CD14-positive monocyte (primary cell): ENCODE measurements around the gene KAZN. TPM values are rescaled to one million over a fixed set of nuclear protein-coding genes. Genes with fewer than 3 reads are reported as not detected.

Experiments used
- DNase-seq, 3 donors: peaks; one replicate each; pipeline ENCODE4 v3.0.0-alpha.2; 2011 to 2022
- H2AFZ ChIP-seq: 2 replicates; pipeline ENCODE4 v1.6.0; 2012; ENCODE audit warnings: mild to moderate bottlenecking, low read depth, low read length, inconsistent platforms; ENCODE audit not compliant: insufficient read depth, poor library complexity, severe bottlenecking
- H3K27ac ChIP-seq, 2 donors: 1 replicate in 1 of 2; 2 replicates in 1 of 2; pipeline ENCODE4 v1.5.1; 2012 to 2013; ENCODE audit warnings: low read length in 2 of 2, control low read depth in 1 of 2, inconsistent platforms in 1 of 2, low read depth in 1 of 2, mild to moderate bottlenecking in 1 of 2
- H3K27me3 ChIP-seq, 2 donors: one replicate each; pipeline versions ENCODE4 v1.6.0 to v1.6.1; 2011 to 2013; ENCODE audit warnings: low read length in 2 of 2; ENCODE audit not compliant: control insufficient read depth in 2 of 2, insufficient read depth in 2 of 2
- H3K36me3 ChIP-seq, 2 donors: replicated peaks in 1 of 2; 1 replicate in 1 of 2; 2 replicates in 1 of 2; pipeline versions ENCODE4 v1.5.1 to v1.6.1; 2012 to 2013; ENCODE audit warnings: low read length in 2 of 2, control low read depth in 1 of 2, inconsistent platforms in 1 of 2, mild to moderate bottlenecking in 1 of 2; ENCODE audit not compliant: insufficient read depth in 2 of 2, control insufficient read depth in 1 of 2
- H3K4me1 ChIP-seq, 2 donors: 1 replicate in 1 of 2; 2 replicates in 1 of 2; pipeline versions ENCODE4 v1.5.1 to v1.6.1; 2012 to 2013; ENCODE audit warnings: low read length in 2 of 2, control low read depth in 1 of 2, inconsistent platforms in 1 of 2, mild to moderate bottlenecking in 1 of 2, moderate library complexity in 1 of 2; ENCODE audit not compliant: insufficient read depth in 2 of 2, control insufficient read depth in 1 of 2
- H3K4me2 ChIP-seq: replicated peaks from 2 replicates; pipeline ENCODE3; 2012; ENCODE audit warnings: low read length, moderate library complexity, mild to moderate bottlenecking; ENCODE audit not compliant: poor library complexity, severe bottlenecking; ENCODE audit errors: extremely low read depth
- H3K4me3 ChIP-seq, 3 experiments: fragments of 200-600 bp in 1 of 3; sonication (generic) in 1 of 3; replicated peaks in 1 of 3; 1 replicate in 2 of 3; 2 replicates in 1 of 3; pipeline ENCODE4 v1.5.1; 2011 to 2013; ENCODE audit warnings: low read length in 3 of 3, mild to moderate bottlenecking in 3 of 3, control low read depth in 2 of 3, low read depth in 2 of 3, inconsistent platforms in 1 of 3, moderate library complexity in 1 of 3
- H3K79me2 ChIP-seq: 2 replicates; pipeline ENCODE4 v1.6.0; 2012; ENCODE audit warnings: mild to moderate bottlenecking, control low read depth, inconsistent platforms, low read length, moderate library complexity; ENCODE audit not compliant: insufficient read depth
- H3K9ac ChIP-seq: 2 replicates; pipeline ENCODE4 v1.6.0; 2017; ENCODE audit warnings: low read length, mild to moderate bottlenecking; ENCODE audit not compliant: insufficient read depth, poor library complexity, severe bottlenecking
- H3K9me3 ChIP-seq, 2 donors: replicated peaks in 1 of 2; 1 replicate in 1 of 2; 2 replicates in 1 of 2; pipeline versions ENCODE4 v1.5.1 to v1.6.1; 2012 to 2013; ENCODE audit warnings: low read length in 2 of 2, control low read depth in 1 of 2; ENCODE audit not compliant: control insufficient read depth in 1 of 2, insufficient read depth in 1 of 2
- H4K20me1 ChIP-seq: 2 replicates; pipeline ENCODE4 v1.6.0; 2012; ENCODE audit warnings: mild to moderate bottlenecking, low read length, control low read depth, moderate library complexity; ENCODE audit not compliant: insufficient read depth
- H3K27ac Mint-ChIP-seq, 7 donors: one replicate each; pipeline ENCODE4 v1.8.0; 2020; ENCODE audit warnings: mild to moderate bottlenecking in 7 of 7, mixed read lengths in 7 of 7, moderate library complexity in 6 of 7, inconsistent platforms in 2 of 7
- H3K27me3 Mint-ChIP-seq, 3 donors: one replicate each; pipeline ENCODE4 v1.8.0; 2021 to 2022; ENCODE audit warnings: low read depth in 3 of 3, mild to moderate bottlenecking in 3 of 3, mixed read lengths in 3 of 3, moderate library complexity in 3 of 3, inconsistent platforms in 1 of 3
- H3K36me3 Mint-ChIP-seq, 2 donors: one replicate each; pipeline ENCODE4 v1.8.0; 2020; ENCODE audit warnings: mixed read lengths in 2 of 2, inconsistent platforms in 1 of 2, mild to moderate bottlenecking in 1 of 2
- H3K4me1 Mint-ChIP-seq: one replicate; pipeline ENCODE4 v1.8.0; 2020; ENCODE audit warnings: mild to moderate bottlenecking, mixed read lengths
- H3K4me3 Mint-ChIP-seq, 2 donors: one replicate each; pipeline ENCODE4 v1.8.0; 2020; ENCODE audit warnings: mild to moderate bottlenecking in 2 of 2, mixed read lengths in 2 of 2, moderate library complexity in 1 of 2
- H3K9me3 Mint-ChIP-seq, 7 donors: one replicate each; pipeline ENCODE4 v1.8.0; 2020 to 2022; ENCODE audit warnings: mixed read lengths in 7 of 7, mild to moderate bottlenecking in 6 of 7, moderate library complexity in 6 of 7, inconsistent platforms in 2 of 7
- WGBS: methylation state at CpG from one replicate; pipeline ENCODE4 v1.1.5; 2013; ENCODE audit warnings: missing lambda C conversion rate; ENCODE audit not compliant: insufficient coverage; 5-methylcytosine and 5-hydroxymethylcytosine counted together
- intact Hi-C, 2 donors: fragments of 100-400 bp; cut with micrococcal nuclease; formaldehyde crosslinking; loops; one replicate each; pipeline versions ENCODE4 v1.15.0 to v1.15.1; 2023
- polyA plus RNA-seq, 3 donors: library from polyadenylated mRNA; depleted of rRNA in 1 of 3; unstranded in 2 of 3; stranded (reverse) in 1 of 3; fragments of 300-500 nt in 2 of 3; fragments of >200 nt in 1 of 3; fragmentation: Illumina TruSeq in 2 of 3; gene quantifications; 1 replicate in 2 of 3; 2 replicates in 1 of 3; pipeline ENCODE4 v1.2.3, GENCODE V29; 2012 to 2021
- TF ChIP-seq, protein P1 (sequence below): fragments of 200-600 bp; IDR thresholded peaks from one replicate; pipeline ENCODE4 v1.8.0; 2022; ENCODE audit warnings: antibody characterized with exemption, mild to moderate bottlenecking

KAZN gene
- polyA plus RNA-seq, 3 donors: not detected

DNA sequence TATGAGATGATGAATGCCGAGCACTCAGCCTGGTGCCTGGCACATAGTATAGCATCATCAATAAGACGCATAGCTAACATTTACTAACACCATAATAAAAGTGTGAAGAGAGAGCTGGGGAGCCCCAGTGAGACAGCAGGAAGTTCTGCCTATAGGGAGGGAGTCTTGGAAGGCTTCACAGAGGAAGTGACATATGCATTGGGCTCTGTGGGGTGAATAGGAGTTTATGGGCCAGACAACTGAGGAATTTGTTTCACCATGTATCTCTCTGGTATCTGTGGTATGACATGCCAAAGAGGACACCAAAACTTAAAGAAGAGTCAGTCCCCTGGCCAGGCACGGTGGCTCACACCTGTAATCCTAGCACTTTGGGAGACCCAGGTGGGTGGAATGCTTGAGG, 436.8 kb downstream of the KAZN start:
- WGBS: no CpG with 5 or more reads among the region's 3 CpGs
- no peaks in the 10 kb centered on the region for H3K79me2 ChIP-seq
- Mint-ChIP-seq H3K4me1 (no peaks in the 10 kb centered on the region), H3K9me3 (no peaks in the 10 kb centered on the region), H3K36me3 (no peaks in the 10 kb centered on the region), H3K27me3 (peaks cover 0 to 3% (median 1%) of the 10 kb centered on the region in 3 donors), H3K4me3 (no peak overlapping the region), H3K27ac (no peak overlapping the region)
- TF ChIP-seq, protein P1, sequence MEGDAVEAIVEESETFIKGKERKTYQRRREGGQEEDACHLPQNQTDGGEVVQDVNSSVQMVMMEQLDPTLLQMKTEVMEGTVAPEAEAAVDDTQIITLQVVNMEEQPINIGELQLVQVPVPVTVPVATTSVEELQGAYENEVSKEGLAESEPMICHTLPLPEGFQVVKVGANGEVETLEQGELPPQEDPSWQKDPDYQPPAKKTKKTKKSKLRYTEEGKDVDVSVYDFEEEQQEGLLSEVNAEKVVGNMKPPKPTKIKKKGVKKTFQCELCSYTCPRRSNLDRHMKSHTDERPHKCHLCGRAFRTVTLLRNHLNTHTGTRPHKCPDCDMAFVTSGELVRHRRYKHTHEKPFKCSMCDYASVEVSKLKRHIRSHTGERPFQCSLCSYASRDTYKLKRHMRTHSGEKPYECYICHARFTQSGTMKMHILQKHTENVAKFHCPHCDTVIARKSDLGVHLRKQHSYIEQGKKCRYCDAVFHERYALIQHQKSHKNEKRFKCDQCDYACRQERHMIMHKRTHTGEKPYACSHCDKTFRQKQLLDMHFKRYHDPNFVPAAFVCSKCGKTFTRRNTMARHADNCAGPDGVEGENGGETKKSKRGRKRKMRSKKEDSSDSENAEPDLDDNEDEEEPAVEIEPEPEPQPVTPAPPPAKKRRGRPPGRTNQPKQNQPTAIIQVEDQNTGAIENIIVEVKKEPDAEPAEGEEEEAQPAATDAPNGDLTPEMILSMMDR: no peak
- H3K27me3 ChIP-seq: no peaks in the 10 kb centered on the region
- no peaks in the 10 kb centered on the region for H3K36me3 ChIP-seq
- H4K20me1 ChIP-seq: no peaks in the 10 kb centered on the region
- H3K4me2 ChIP-seq: no peak overlapping the region
- no peak overlapping the region for H3K27ac ChIP-seq
- H3K4me3 ChIP-seq: no peak overlapping the region
- no peak for DNase-seq
- H2AFZ ChIP-seq: no peak overlapping the region
- H3K9me3 ChIP-seq: no peaks in the 10 kb centered on the region
- no peaks in the 10 kb centered on the region for H3K4me1 ChIP-seq
- intact Hi-C loops: no loop called here
- no peak overlapping the region for H3K9ac ChIP-seq

- Histone ChIP-seq H2AFZ (no peak overlapping the region), H3K9me3 (no peaks in the 10 kb centered on the region), H3K27ac (no peak overlapping the region), H3K4me3 (no peak overlapping the region), H3K27me3 (no peaks in the 10 kb centered on the region), H3K9ac (no peak overlapping the region), H3K4me1 (no peaks in the 10 kb centered on the region), H4K20me1 (no peaks in the 10 kb centered on the region), H3K4me2 (no peak overlapping the region), H3K79me2 (no peaks in the 10 kb centered on the region), H3K36me3 (no peaks in the 10 kb centered on the region)
- Mint-ChIP-seq H3K9me3 (no peaks in the 10 kb centered on the region), H3K27ac (no peak overlapping the region), H3K27me3 (peaks cover 0 to 3% (median 1%) of the 10 kb centered on the region in 3 donors), H3K36me3 (no peaks in the 10 kb centered on the region), H3K4me3 (no peak overlapping the region), H3K4me1 (no peaks in the 10 kb centered on the region)
- intact Hi-C loops: no loop called here
- TF ChIP-seq, protein P1: no peak
- DNase-seq: no peak
- WGBS: 70% methylated on average over 5 of the region's 10 CpGs
Measured at GRCh38 chr1:15036101-15036500, 437.6 kb downstream of the KAZN start.
